C4-2B (cell line): ENCODE measurements around the gene TMEM117.

ENCODE experiments used
- CTCF ChIP-seq: fragments of 450-650 bp; conservative IDR thresholded peaks from 2 replicates; pipeline ENCODE4 v1.5.1; 2017; ENCODE audit warnings: mild to moderate bottlenecking
- ZFX ChIP-seq: fragments of 450-650 bp; IDR thresholded peaks from 2 replicates; pipeline ENCODE4 v1.6.1; 2017

GRCh38 chr12:44347145-44347544 is 511.3 kb downstream of the TMEM117 start:
- no peak for TF ChIP-seq CTCF
- no peak for TF ChIP-seq ZFX
